ENCODE measurements around the gene CD99L2. TPM values are rescaled to one million over a fixed set of nuclear protein-coding genes. Genes with fewer than 3 reads are reported as not detected.

CD99L2 gene
- total and polyA plus RNA-seq, 4 donors, result 9.7 to 39.8 (median 23.8) TPM

DNA sequence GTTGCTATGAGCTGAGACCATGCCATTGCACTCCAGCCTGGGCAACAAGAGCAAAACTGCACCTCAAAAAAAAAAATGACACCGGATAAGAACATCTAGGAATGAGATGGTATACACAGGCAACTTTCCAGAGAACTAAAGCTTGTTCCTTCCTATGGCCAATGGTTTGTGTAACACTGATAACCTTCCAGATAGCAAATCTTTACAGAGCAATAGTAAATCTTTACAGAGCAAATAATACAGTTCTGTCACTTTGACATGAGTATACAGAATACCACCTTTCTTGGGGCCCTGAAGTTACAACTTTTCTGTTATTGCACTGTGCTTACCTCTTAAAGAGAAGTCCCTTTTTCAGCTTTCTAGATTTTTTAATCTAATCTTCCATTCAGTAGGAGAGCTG is 91.6 kb downstream of the CD99L2 start:
- TF ChIP-seq NR2F2 (IDR thresholded peaks at IDR 0.05) (no peak), GABPA (IDR thresholded peaks at IDR 0.05 in 1 of 2, conservative IDR thresholded peaks at IDR 0.05 in 1 of 2) (no peak), RAD21 (IDR thresholded peaks at IDR 0.05) (no peak), TAF1 (conservative IDR thresholded peaks at IDR 0.05) (no peak), FOXA1 (IDR thresholded peaks at IDR 0.05) (no peak)
- TF ChIP-seq, protein P1, sequence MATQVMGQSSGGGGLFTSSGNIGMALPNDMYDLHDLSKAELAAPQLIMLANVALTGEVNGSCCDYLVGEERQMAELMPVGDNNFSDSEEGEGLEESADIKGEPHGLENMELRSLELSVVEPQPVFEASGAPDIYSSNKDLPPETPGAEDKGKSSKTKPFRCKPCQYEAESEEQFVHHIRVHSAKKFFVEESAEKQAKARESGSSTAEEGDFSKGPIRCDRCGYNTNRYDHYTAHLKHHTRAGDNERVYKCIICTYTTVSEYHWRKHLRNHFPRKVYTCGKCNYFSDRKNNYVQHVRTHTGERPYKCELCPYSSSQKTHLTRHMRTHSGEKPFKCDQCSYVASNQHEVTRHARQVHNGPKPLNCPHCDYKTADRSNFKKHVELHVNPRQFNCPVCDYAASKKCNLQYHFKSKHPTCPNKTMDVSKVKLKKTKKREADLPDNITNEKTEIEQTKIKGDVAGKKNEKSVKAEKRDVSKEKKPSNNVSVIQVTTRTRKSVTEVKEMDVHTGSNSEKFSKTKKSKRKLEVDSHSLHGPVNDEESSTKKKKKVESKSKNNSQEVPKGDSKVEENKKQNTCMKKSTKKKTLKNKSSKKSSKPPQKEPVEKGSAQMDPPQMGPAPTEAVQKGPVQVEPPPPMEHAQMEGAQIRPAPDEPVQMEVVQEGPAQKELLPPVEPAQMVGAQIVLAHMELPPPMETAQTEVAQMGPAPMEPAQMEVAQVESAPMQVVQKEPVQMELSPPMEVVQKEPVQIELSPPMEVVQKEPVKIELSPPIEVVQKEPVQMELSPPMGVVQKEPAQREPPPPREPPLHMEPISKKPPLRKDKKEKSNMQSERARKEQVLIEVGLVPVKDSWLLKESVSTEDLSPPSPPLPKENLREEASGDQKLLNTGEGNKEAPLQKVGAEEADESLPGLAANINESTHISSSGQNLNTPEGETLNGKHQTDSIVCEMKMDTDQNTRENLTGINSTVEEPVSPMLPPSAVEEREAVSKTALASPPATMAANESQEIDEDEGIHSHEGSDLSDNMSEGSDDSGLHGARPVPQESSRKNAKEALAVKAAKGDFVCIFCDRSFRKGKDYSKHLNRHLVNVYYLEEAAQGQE (IDR thresholded peaks at IDR 0.05), result no peak
- Histone ChIP-seq H3K4me3 (ENCODE audit: low read depth in 1 of 3, low read length in 3 of 3) (no peak overlapping the region), H3K4me1 (ENCODE audit: control insufficient read depth in 4 of 4, insufficient read depth in 4 of 4, low read length in 3 of 4) (no peaks in the 10 kb centered on the region), H3K9ac (ENCODE audit: low read depth in 1 of 2, low read length in 2 of 2) (no peak overlapping the region), H3K27ac (ENCODE audit: low read depth in 1 of 2, low read length in 2 of 2) (no peak overlapping the region), H3K9me3 (ENCODE audit: control insufficient read depth in 4 of 4, low read length in 3 of 4) (no peaks in the 10 kb centered on the region), H3K27me3 (ENCODE audit: control insufficient read depth in 4 of 4, insufficient read depth in 4 of 4, low read length in 3 of 4) (no peaks in the 10 kb centered on the region), H3K36me3 (ENCODE audit: control insufficient read depth in 4 of 4, insufficient read depth in 3 of 4, low read depth in 1 of 4, low read length in 3 of 4) (peaks cover 0 to 3% (median under 1%) of the 10 kb centered on the region in 4 donors)
- 66% methylated on average over 1 of the region's 1 CpG for WGBS
- no peak for DNase-seq (ENCODE audit: low spot score)

DNA sequence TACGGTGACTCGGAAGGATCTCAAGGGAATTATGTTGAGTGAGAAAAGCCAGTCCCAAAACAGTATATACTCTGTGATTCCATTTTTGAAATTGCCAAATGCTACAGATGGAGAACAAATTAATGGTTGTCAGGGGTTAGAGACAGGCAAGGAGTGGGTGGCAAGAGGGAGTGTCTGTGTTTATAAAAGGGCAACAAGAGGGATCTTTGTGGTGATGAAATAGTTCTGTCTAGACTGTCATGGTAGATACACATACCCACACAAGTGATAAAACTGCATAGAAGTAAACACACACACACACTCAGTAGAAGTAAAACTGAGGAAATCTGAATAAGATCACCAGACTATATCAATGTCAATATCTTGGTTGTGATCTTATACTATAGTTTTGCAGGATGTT is 92.7 kb downstream of the CD99L2 start:
- Histone ChIP-seq H3K9me3 (ENCODE audit: control insufficient read depth in 4 of 4, low read length in 3 of 4) (no peaks in the 10 kb centered on the region), H3K36me3 (ENCODE audit: control insufficient read depth in 4 of 4, insufficient read depth in 3 of 4, low read depth in 1 of 4, low read length in 3 of 4) (peaks cover 0 to 3% (median under 1%) of the 10 kb centered on the region in 4 donors)
- 96% methylated on average over 2 of the region's 2 CpGs for WGBS

DNA sequence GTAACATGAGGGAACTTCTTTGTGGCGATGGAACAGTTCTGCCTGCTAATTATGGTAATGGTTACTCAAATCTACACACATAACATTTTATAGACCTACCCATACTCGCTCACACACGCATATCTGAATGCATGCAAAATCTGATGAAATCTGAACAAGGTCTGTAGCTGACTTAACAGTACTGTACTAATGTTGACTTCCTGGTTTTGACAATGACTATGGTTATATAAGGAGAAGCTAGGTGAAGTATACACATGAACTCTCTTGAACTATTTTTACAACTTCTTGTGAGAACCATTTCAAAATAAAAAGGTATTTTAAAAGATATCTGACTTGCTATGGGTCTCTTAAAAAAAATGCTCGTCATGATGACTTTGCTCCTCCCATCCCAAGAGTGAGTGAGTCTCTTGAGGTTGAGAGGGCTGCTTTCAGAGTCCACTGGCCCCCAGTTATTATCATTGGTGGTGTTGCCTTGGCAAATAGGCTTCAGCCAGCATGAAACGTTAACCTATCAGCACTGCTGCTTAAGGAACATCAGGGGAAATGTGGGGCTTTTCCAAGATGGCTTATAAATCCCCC is 105.4 kb downstream of the CD99L2 start:
- H3K4me1 ChIP-seq (ENCODE audit: control insufficient read depth in 4 of 4, insufficient read depth in 4 of 4, low read length in 3 of 4), result no peaks in the 10 kb centered on the region
- DNase-seq (ENCODE audit: low spot score), result no peak
- H3K27ac ChIP-seq (ENCODE audit: low read depth in 1 of 2, low read length in 2 of 2), result no peak overlapping the region
- no peak overlapping the region for H3K4me3 ChIP-seq (ENCODE audit: low read depth in 1 of 3, low read length in 3 of 3)
- TF ChIP-seq JUND (IDR thresholded peaks at IDR 0.05) (no peak), RAD21 (IDR thresholded peaks at IDR 0.05) (no peak), FOXA2 (IDR thresholded peaks at IDR 0.05) (no peak), HNF4G (IDR thresholded peaks at IDR 0.05) (no peak), HNF4A (conservative IDR thresholded peaks at IDR 0.05) (no peak), NR2F2 (IDR thresholded peaks at IDR 0.05) (no peak), EGR1 (IDR thresholded peaks at IDR 0.05; ENCODE audit: low read depth in 2 of 2) (no peak), GABPA (IDR thresholded peaks at IDR 0.05 in 1 of 2, conservative IDR thresholded peaks at IDR 0.05 in 1 of 2) (no peak), FOXA1 (IDR thresholded peaks at IDR 0.05) (no peak), TAF1 (conservative IDR thresholded peaks at IDR 0.05) (no peak)
- TF ChIP-seq, protein P2, sequence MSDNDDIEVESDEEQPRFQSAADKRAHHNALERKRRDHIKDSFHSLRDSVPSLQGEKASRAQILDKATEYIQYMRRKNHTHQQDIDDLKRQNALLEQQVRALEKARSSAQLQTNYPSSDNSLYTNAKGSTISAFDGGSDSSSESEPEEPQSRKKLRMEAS (IDR thresholded peaks at IDR 0.05), result no peak
- TF ChIP-seq, protein P3, sequence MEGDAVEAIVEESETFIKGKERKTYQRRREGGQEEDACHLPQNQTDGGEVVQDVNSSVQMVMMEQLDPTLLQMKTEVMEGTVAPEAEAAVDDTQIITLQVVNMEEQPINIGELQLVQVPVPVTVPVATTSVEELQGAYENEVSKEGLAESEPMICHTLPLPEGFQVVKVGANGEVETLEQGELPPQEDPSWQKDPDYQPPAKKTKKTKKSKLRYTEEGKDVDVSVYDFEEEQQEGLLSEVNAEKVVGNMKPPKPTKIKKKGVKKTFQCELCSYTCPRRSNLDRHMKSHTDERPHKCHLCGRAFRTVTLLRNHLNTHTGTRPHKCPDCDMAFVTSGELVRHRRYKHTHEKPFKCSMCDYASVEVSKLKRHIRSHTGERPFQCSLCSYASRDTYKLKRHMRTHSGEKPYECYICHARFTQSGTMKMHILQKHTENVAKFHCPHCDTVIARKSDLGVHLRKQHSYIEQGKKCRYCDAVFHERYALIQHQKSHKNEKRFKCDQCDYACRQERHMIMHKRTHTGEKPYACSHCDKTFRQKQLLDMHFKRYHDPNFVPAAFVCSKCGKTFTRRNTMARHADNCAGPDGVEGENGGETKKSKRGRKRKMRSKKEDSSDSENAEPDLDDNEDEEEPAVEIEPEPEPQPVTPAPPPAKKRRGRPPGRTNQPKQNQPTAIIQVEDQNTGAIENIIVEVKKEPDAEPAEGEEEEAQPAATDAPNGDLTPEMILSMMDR (IDR thresholded peaks at IDR 0.05; ENCODE audit: low read depth, low read length, missing input control), result no peak
- no peak overlapping the region for H3K9ac ChIP-seq (ENCODE audit: low read depth in 1 of 2, low read length in 2 of 2)
- WGBS, result 90% methylated on average over 5 of the region's 5 CpGs
- peaks cover 0 to 3% (median 0%) of the 10 kb centered on the region in 4 donors for H3K9me3 ChIP-seq (ENCODE audit: control insufficient read depth in 4 of 4, low read length in 3 of 4)
- H3K27me3 ChIP-seq (ENCODE audit: control insufficient read depth in 4 of 4, insufficient read depth in 4 of 4, low read length in 3 of 4), result no peaks in the 10 kb centered on the region
- peaks cover 0 to 16% (median 7%) of the 10 kb centered on the region in 4 donors for H3K36me3 ChIP-seq (ENCODE audit: control insufficient read depth in 4 of 4, insufficient read depth in 3 of 4, low read depth in 1 of 4, low read length in 3 of 4)

More for the DNA sequence above, 92.7 kb downstream of the CD99L2 start:
- no peak overlapping the region for H3K9ac ChIP-seq (ENCODE audit: low read depth in 1 of 2, low read length in 2 of 2)
- no peak for TF ChIP-seq RAD21 (IDR thresholded peaks at IDR 0.05)
- TF ChIP-seq, protein P4, sequence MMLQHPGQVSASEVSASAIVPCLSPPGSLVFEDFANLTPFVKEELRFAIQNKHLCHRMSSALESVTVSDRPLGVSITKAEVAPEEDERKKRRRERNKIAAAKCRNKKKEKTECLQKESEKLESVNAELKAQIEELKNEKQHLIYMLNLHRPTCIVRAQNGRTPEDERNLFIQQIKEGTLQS (IDR thresholded peaks at IDR 0.05), result no peak
- TF ChIP-seq HNF4G (IDR thresholded peaks at IDR 0.05), result no peak
- no peak for TF ChIP-seq RXRA (IDR thresholded peaks at IDR 0.05)
- no peak overlapping the region for H3K4me3 ChIP-seq (ENCODE audit: low read depth in 1 of 3, low read length in 3 of 3)
- H3K27me3 ChIP-seq (ENCODE audit: control insufficient read depth in 4 of 4, insufficient read depth in 4 of 4, low read length in 3 of 4), result no peaks in the 10 kb centered on the region
- no peak overlapping the region for H3K27ac ChIP-seq (ENCODE audit: low read depth in 1 of 2, low read length in 2 of 2)
- no peak for DNase-seq (ENCODE audit: low spot score)
- H3K4me1 ChIP-seq (ENCODE audit: control insufficient read depth in 4 of 4, insufficient read depth in 4 of 4, low read length in 3 of 4), result no peaks in the 10 kb centered on the region
